ENCODE measurements around the gene UBE4B. TPM values are rescaled to one million over a fixed set of nuclear protein-coding genes. Genes with fewer than 3 reads are reported as not detected.

The UBE4B gene
- total and polyA plus RNA-seq, 10 of the 15 experiments (the other 5 are each of a cell fraction or from before 2014, with no cell fraction given) = 2.9 to 32.6 (median 20.7) TPM

GRCh38 chr1:10209590-10209904, 176.8 kb downstream of the UBE4B start:
- intact Hi-C loops (cut with micrococcal nuclease; ENCODE audit: unreplicated experiment) = no loop called here
- H3K9me3 ChIP-seq (replicated peaks; ENCODE audit: control insufficient read depth, insufficient read depth, low read length) = no peaks in the 10 kb centered on the region
- POLR2A ChIA-PET = interaction anchor here (0.6 to 1.3 kb wide), 6 partner anchors 45 to 266 kb away, joined by 3 to 5 read pairs (median 3); partner anchors contain the start of genes LZIC and NMNAT1
- in situ Hi-C loops (cut with MboI) = no loop called here
- FAIRE-seq (no peak), DNase-seq (ENCODE audit: low read depth, low spot score) (no peak), ATAC-seq (peak; percentile 5)
- SMC1A ChIA-PET (ENCODE audit: uncharacterized antibody, unreplicated experiment) = interaction anchor here (0.8 to 2.9 kb wide), 20 partner anchors 9 to 258 kb away, joined by 3 to 57 read pairs (median 4); partner anchors contain the start of gene PGD
- no peaks in the 10 kb centered on the region for H4K20me1 ChIP-seq (ENCODE audit: control insufficient read depth, insufficient read depth)
- H3K36me3 ChIP-seq (ENCODE audit: control insufficient read depth in 2 of 2, insufficient read depth in 2 of 2, low read length in 1 of 2) = no peaks in the 10 kb centered on the region
- no TSS peak for BruUV-seq (replicated peaks)
- peak overlapping the region; percentile 97 for H2AFZ ChIP-seq (ENCODE audit: control insufficient read depth, low read depth, low read length)
- 1% methylated on average over 8 of the region's 8 CpGs for WGBS (ENCODE audit: insufficient coverage, insufficient replicate concordance, low lambda C conversion rate, missing lambda C conversion rate)
- RAD21 ChIA-PET (ENCODE audit: unreplicated experiment) = interaction anchor here (0.8 to 4.1 kb wide), 22 partner anchors 11 to 285 kb away, joined by 3 to 46 read pairs (median 4); partner anchors contain the start of genes CENPS and PGD
- CTCF ChIA-PET = interaction anchor here (0.7 to 4.5 kb wide), 41 partner anchors 8 to 583 kb away, joined by 3 to 110 read pairs (median 6); partner anchors contain the start of genes CENPS and PGD
- H3K4me1 ChIP-seq (ENCODE audit: control insufficient read depth, insufficient read depth, low read length) = no peaks in the 10 kb centered on the region; the same call in 1 of the 2 replicates
- H3K27me3 ChIP-seq (replicated peaks in 1 of 2; ENCODE audit: control insufficient read depth in 2 of 2, insufficient read depth in 2 of 2, low read length in 1 of 2) = no peaks in the 10 kb centered on the region
- peak overlapping the region; percentile 46 for H3K27ac ChIP-seq (ENCODE audit: control insufficient read depth, insufficient read depth)
- H3K4me2 ChIP-seq (ENCODE audit: control insufficient read depth, insufficient read depth) = peak overlapping the region; percentile 99
- H3K9ac ChIP-seq (ENCODE audit: control insufficient read depth, insufficient read depth, low read length) = peak overlapping the region; percentile 80
- H3K79me2 ChIP-seq (ENCODE audit: control insufficient read depth, insufficient read depth, low read length) = peaks cover 15% of the 10 kb centered on the region
- peak overlapping the region; percentile 90 for H3K4me3 ChIP-seq
- no peak for TF ChIP-seq CBX5 (IDR thresholded peaks at IDR 0.05; ENCODE audit: low read depth)
- no peak for TF ChIP-seq ZBED1 (IDR thresholded peaks at IDR 0.05; ENCODE audit: borderline replicate concordance)
- TF ChIP-seq MXI1 (IDR thresholded peaks at IDR 0.05; ENCODE audit: low read depth, low read length) = no peak

- H3K9me3 ChIP-seq (replicated peaks; ENCODE audit: control insufficient read depth, insufficient read depth, low read length) = no peaks in the 10 kb centered on the region
- peak within 1 kb of the TSS; percentile 46 for H3K27ac ChIP-seq (ENCODE audit: control insufficient read depth, insufficient read depth)
- H3K4me2 ChIP-seq (ENCODE audit: control insufficient read depth, insufficient read depth) = peak within 1 kb of the TSS; percentile 99
- RAD21 ChIA-PET (ENCODE audit: unreplicated experiment) = interaction anchor here (0.5 to 4.1 kb wide), 31 partner anchors 17 to 284 kb away, joined by 3 to 46 read pairs (median 4); partner anchors contain the start of genes CENPS and PGD
- no peaks in the 10 kb centered on the region for H3K27me3 ChIP-seq (replicated peaks in 1 of 2; ENCODE audit: control insufficient read depth in 2 of 2, insufficient read depth in 2 of 2, low read length in 1 of 2)
- peaks cover 15% of the 10 kb centered on the region for H3K79me2 ChIP-seq (ENCODE audit: control insufficient read depth, insufficient read depth, low read length)
- H2AFZ ChIP-seq (ENCODE audit: control insufficient read depth, low read depth, low read length) = peak within 1 kb of the TSS; percentile 97
- no peaks in the 10 kb centered on the region; the same call in 1 of the 2 replicates for H3K4me1 ChIP-seq (ENCODE audit: control insufficient read depth, insufficient read depth, low read length)
- intact Hi-C loops (cut with micrococcal nuclease; ENCODE audit: unreplicated experiment) = loop anchor here (1.0 to 5.0 kb wide), 2 partner anchors 128 to 217 kb away; no protein-coding TSS in a partner anchor
- no peaks in the 10 kb centered on the region for H3K36me3 ChIP-seq (ENCODE audit: control insufficient read depth in 2 of 2, insufficient read depth in 2 of 2, low read length in 1 of 2)
- SMC1A ChIA-PET (ENCODE audit: uncharacterized antibody, unreplicated experiment) = interaction anchor here (0.7 to 2.9 kb wide), 17 partner anchors 8 to 219 kb away, joined by 3 to 57 read pairs (median 5); partner anchors contain the start of gene PGD
- FAIRE-seq (peak; percentile 57), DNase-seq (ENCODE audit: low read depth, low spot score) (peak; percentile 87), ATAC-seq (peak; percentile 99)
- CTCF ChIA-PET = interaction anchor here (0.6 to 4.5 kb wide), 47 partner anchors 8 to 777 kb away, joined by 3 to 110 read pairs (median 5); partner anchors contain the start of genes CENPS and PGD
- peak within 1 kb of the TSS; percentile 90 for H3K4me3 ChIP-seq
- in situ Hi-C loops (cut with MboI) = no loop called here
- POLR2A ChIA-PET = interaction anchor here (0.5 to 1.3 kb wide), 8 partner anchors 26 to 711 kb away, joined by 3 to 6 read pairs (median 3); partner anchors contain the start of genes LZIC and NMNAT1
- peak within 1 kb of the TSS; percentile 80 for H3K9ac ChIP-seq (ENCODE audit: control insufficient read depth, insufficient read depth, low read length)
- 1% methylated on average over 98 of the region's 107 CpGs for WGBS (ENCODE audit: insufficient coverage, insufficient replicate concordance, low lambda C conversion rate, missing lambda C conversion rate)
- H4K20me1 ChIP-seq (ENCODE audit: control insufficient read depth, insufficient read depth) = no peaks in the 10 kb centered on the region
- no TSS peak for BruUV-seq (replicated peaks)
- TF ChIP-seq HDAC6 (IDR thresholded peaks at IDR 0.05; ENCODE audit: unreplicated experiment) = no peak
- peak; percentile 85 for TF ChIP-seq POLR2A (IDR thresholded peaks at IDR 0.05; ENCODE audit: low read depth, low read length)
- TF ChIP-seq GABPA (IDR thresholded peaks at IDR 0.05; ENCODE audit: low read depth) = no peak
- no peak for TF ChIP-seq ZSCAN29 (IDR thresholded peaks at IDR 0.05)
- peak; percentile 41 for TF ChIP-seq MEF2B (IDR thresholded peaks at IDR 0.05; ENCODE audit: partially characterized antibody, poor library complexity, severe bottlenecking)
- TF ChIP-seq USF1 (IDR thresholded peaks at IDR 0.05; ENCODE audit: borderline replicate concordance, extremely low read length, insufficient read depth, low read depth, low read length) = no peak
- TF ChIP-seq E2F4 (IDR thresholded peaks at IDR 0.05; ENCODE audit: low read depth, low read length) = no peak
- peak; percentile 64; the same call in 1 of the 2 replicates for TF ChIP-seq NFXL1 (IDR thresholded peaks at IDR 0.05; ENCODE audit: borderline replicate concordance)
- peak; percentile 78 for TF ChIP-seq BACH1 (IDR thresholded peaks at IDR 0.05; ENCODE audit: borderline replicate concordance)
- no peak for TF ChIP-seq SUPT20H (IDR thresholded peaks at IDR 0.05; ENCODE audit: borderline replicate concordance, control insufficient read depth, low read depth, low read length)
Measured at GRCh38 chr1:10209905-10210810, 177.4 kb downstream of the UBE4B start, which contains the start of gene KIF1B. Gene KIF1B, plus strand, starts transcription at chr1:10210570. Its CDS starts 21,759 bp downstream, at chr1:10232329.
